ENCODE measurements around the gene TRMT112.

- TF ChIP-seq CTCF (conservative IDR thresholded peaks at IDR 0.05; ENCODE audit: low read depth, low read length) (no peak), POLR2A (IDR thresholded peaks at IDR 0.05; ENCODE audit: low read depth, low read length) (no peak), ELK1 (IDR thresholded peaks at IDR 0.05; ENCODE audit: borderline replicate concordance, low read depth, low read length) (no peak), CEBPB (IDR thresholded peaks at IDR 0.05; ENCODE audit: low read depth, low read length) (no peak), MAZ (IDR thresholded peaks at IDR 0.05; ENCODE audit: borderline replicate concordance, low read depth, low read length) (no peak), RAD21 (IDR thresholded peaks at IDR 0.05; ENCODE audit: low read length) (no peak), RFX5 (IDR thresholded peaks at IDR 0.05; ENCODE audit: low read depth, low read length) (no peak)
Measured at GRCh38 chr11:64287676-64288352, 29.5 kb downstream of the TRMT112 start.

Measured in IMR-90 (cell line).